ENCODE results near the gene SLC8B1.

SLC8B1 gene

DNA sequence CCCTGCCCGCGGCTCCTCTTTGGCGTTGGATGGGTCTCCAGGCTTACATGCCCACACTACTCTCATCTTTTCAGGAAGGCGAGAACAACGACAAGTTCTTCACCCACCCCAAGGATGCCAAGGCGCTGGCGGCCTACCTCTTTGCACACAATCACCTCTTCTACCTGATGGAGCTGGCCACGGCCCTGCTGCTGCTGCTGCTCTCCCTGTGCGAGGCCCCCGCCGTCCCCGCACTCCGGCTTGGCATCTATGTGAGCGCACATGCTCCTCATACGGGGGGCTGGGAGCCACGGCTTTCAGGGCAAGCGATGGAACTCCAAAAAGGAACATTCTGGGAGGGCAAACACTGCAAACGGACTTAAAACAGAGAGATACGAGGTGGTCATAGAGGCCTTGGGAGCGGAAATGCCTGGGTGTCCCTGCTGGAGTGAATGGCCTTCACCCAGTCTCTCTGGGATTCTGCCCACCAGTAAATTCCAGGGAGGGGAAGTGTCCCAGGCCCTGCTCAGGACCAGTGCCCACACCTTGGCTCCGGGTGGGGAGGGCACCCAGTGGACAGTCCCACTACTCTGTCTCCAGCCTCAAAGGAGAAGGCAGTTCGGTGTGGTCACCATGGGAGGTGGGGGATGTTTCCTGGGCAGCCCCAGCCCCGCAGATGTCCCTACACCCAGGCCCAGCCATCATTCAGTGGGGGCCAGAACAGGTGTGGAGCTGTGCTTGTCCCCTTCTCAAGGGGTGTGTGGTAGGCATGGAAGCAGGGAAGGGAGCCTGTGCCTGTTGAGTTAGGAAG lies 68.6 kb downstream of the SLC8B1 start:
- no peak for DNase-seq

DNA sequence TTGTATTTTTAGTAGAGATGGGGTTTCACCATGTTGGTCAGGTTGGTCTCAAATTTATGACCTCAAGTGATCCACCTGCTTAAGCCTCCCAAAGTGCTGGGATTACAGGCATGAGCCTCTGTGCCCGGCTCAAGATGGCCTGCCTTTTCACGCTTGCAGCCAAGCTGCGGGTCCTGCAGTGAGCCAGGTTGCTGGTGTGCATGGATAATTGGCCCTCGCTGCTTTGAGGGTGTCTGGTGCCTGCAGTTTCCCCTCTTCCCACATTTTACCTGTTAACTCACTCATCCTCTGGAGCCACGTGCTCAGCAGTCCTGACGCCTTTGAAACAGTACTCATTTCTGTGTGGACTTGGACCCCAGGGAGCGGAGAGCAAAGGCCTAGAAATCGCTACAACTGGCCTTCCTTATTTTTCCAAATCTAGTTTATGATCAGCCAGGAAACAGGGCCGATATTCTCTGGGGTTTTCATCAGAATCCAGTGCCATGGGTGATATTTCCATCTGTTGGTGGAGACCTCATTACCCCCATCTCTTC lies 71.4 kb downstream of the SLC8B1 start:
- no peak for DNase-seq

DNA sequence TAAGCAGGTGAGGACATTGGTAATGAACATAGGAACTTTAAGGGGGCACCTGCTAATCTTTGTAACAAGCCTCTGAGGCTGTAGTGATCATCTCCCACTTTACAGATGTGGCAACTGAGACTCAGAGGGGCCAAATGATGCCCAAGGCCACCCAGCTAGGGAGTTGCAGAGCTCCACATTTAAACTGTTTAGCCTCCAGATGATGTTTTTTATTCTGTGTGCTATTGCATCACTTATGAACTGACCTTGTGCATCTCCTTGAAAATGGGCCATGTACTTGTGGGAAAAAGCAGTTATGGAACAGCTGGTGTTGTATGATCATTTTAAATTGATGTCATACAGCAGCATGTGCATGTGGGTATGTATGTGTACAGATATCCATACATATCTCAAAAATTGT lies 72.2 kb downstream of the SLC8B1 start:
- DNase-seq, result no peak

DNA sequence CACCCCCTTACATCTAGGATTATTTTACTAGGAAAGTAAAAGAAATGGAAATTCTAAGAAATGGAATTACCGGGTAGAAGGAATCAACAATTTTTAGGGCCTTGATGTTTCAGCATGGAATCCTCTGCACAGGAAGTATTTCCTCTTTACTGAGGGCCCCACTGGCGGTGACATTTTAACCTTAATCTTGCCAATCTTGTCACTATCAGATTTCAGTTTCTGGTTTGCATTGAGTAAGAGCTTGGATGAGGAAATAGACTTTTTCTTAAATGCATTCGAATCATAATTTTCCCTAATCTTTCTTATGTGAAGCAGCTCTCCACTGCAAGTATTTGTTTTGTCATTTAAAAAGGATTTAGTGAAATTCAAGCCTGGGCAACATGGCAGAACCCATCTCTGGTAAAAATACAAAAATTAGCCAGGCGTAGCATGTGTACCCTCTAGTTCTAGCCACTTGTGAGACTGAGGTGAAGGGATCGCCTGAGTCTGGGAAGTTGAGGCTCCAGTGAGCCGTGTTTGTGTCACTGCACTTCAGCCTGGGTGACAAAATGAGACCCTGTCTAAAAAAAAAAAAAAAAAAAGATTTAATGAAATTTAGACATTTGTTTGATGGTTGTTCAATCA lies 73.0 kb downstream of the SLC8B1 start:
- DNase-seq, result no peak

DNA sequence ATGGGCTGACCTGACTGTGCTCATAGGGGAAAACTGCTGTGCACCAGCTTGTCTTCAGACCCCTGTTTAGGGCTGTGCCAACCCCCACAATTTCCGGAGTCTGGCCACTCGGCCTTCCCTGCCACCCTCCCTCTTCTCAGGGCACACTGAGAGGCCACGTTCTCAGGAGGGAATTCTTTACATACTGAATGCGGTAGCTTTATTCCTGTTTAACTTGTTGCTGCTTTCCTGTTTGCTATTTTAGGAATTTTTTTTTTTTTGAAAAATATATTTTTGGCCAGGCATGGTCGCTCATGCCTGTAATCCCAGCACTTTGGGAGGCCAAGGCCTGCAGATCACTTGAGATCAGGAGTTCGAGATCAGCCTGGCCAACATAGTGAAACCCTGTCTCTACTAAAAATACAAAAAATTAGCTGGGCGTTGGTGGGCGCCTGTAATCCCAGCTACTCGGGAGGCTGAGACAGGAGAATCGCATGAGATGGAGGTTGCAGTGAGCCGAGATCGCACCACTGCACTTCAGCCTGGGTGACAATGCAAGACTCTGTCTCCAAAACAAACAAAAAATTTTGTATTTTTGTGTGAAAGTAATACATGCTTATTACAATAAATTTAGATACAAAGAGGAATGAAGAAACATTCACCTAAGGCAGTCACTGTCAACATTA lies 74.1 kb downstream of the SLC8B1 start:
- no peak for DNase-seq

DNA sequence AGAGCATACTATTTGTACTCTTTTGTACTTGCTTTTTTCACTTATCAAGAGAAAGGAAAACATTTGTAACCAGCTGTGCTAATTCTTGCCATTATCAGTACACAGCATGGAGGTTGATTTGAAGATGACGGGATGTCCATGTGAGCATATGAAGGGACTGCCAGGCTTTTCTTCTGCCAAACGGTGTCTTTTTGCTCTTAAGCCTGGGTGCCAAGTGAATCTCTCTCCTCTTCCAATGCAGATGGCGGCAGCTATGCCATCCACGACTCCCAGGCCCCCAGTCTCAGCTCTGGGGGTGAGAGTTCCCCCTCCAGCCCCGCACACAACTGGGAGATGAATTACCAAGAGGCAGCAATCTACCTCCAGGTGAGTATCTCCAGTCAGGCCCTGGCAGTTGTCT lies 74.8 kb downstream of the SLC8B1 start:
- DNase-seq, result no peak

DNA sequence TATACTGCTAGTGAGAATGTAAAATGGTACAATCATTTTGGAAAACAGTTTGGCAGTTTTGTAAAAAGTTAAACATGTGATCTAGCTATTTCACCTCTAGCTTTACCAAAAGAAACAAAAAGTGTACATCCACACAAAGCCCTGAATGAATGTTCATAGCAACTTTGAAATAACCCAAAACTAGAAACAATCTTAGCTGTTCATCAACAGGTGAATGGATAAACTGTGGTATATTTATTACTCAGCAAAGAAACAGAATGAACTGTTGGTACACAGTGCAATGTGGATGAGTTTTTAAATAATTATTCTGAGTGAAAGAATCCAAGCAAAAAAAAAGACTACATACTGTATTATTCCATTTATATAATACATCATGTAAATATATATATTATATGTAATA lies 77.3 kb downstream of the SLC8B1 start:
- DNase-seq, result no peak

DNA sequence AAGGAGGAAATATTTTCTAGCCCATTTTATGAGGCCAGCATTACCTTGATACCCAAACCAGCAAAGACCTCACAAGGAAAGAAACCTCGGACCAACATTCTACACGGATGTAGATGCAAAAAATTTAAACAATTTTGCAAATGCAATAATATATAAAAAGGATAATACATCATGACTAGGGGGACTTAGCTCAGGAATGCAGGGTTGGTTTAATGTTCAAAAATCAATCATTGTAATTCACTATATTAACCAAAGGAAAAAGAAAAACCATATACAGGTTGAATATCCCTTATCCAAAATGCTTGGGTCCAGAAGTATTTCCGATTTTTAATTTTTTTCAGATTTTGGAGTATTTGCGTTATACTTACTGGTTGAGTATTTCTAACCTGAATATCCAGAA lies 80.6 kb downstream of the SLC8B1 start:
- no peak for DNase-seq

DNA sequence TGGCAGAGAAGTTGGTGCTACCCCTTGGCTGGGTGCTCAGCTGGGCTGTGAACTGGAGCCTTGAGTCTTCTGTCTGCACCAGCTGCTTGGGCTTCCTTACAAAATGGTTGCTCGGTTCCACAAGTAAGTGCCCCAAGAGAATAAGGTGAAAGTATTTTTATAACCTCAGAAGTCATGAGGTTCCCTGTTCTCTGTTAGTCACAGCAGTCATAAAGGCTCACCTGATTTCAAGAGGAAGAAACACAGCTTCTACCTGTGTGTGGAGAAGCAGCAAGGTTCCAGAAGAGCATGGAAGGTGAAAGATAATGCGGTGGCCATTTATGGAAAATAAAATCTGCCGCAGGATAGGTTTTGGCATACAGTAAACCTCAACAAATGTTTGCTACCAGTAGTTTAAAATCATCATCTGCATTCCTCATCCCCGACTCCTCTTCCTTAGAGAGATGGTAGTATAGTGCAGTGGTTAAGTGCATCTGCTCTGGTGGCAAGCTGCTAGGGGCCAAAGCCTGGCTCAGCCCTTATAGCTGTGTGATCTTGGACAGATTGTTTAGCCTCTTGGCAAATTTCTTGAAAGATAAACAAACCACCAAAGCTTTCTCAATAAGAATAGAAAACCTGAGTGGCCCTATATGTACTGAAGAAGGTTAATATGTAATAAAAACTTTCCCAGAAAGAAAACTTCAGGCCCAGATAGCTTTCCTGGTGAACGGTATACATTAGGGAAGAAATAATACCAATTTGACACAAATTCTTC lies 81.2 kb downstream of the SLC8B1 start:
- DNase-seq, result no peak

DNA sequence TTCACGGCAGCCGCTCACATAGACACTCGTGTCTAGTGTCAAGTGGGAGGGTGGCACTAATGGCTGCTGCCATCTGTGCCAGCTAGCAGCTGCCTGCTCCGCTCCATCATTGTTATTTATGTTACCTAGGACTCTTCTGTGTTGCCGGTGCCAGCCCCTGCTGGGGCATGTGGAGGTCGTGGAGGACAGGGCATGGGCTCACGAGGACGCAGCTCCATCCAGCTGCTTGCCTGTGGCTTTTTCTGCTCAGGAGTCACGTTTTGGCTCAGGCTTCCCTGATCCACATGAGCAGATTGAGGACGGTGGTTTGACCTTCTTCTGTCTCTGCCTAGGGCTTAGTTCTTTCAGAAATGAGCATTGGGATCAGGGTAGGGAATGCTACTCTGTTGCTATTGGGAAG lies 82.4 kb downstream of the SLC8B1 start:
- DNase-seq, result no peak

DNA sequence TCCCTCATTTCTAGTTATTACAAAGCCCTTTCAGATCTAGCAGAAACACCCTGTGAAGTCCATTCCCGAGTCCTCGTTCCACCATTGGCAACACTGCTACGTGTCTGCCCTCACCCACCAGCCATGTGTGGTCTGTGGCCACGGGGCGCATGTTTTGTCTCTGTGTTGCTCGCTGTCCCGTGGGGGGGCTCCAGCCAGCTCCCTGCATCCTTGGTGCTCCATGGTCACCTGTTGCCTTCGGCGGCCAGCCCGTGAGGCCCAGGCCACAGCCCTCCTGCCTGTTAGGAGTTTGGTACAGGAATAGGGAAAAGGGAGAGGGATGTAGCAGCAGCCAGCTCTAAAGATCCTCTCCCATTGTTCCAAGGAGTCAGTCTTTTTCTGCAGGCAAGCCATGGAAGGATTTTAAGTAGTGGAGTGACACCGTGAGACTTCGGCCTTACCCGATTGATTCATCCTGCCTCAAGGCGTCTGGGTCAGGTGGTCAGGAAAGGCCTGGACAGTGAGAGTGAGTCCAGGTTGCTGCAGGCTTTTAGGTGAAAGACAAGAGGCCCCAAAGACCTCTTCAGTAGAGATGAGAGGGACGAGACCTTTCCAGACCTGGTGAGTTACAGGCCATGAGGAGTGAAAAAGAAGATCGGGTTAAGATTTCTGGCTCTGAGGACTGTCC lies 83.4 kb downstream of the SLC8B1 start:
- no peak for DNase-seq

DNA sequence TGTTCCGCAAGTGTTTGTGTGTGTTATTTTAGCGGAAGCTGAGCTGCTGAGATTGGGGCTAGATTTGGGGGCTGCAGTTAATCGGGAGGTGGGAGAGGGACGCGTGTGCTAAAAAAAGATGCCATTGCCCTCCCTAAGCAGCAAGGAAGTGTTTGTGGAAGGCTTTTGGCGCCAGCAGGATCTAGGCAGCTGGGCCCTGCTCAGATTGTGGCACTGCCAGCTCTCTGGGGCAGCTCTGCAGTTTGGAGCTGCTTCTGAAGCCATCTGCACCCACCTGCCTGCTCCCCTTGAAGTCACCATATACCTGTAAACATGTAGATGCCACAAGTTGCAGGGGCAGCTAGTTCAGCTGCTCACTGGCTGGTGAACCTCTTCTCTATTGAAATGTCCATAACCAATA lies 84.9 kb downstream of the SLC8B1 start:
- no peak for DNase-seq

DNA sequence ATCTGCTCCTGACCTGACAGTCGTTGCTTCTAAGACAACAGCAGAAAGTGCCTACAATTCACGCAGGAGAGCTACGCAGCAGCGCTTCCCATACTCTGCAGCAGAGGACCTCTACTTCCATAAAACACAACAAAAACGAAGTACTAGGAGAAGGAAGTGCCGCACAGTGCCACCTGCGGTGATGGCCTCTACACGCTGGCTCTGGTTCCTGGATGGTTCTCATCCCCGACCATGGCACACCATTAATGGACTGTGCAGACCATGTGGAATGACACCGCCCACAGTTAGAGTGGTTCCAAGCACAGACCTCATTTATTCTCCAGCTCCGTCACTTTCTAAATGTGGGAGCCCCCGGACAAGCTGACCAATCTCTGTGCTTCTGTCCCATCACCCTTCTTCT lies 85.4 kb downstream of the SLC8B1 start:
- DNase-seq, result no peak

DNA sequence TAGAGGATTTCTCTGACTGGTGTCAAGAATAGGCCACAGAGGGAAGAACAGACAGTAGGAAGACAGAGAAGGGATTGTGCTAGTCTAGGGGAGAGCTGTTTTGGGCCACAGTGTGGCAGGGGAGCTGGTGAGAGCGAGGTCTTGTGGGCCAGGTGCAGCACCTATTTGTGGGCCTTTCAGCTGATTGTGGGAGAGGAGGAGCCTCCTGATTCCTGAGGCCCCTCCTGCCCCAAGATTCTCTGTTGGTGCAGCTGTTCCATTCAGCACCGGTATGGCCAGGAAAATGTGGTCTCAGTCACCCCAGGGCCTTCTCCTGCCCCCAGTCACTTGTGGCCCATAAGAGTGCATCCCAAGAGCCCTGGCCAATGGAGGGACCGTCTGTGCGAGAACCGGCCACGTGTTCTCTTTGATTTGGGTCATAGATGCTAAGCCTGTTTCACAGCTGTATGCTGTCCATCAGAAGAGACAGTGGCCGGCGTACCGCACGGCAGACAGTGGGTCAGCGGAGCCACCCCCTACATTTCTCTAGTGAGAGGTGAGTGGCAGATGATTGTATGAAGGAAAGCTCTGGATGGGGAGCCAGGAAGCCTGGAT lies 86.0 kb downstream of the SLC8B1 start:
- DNase-seq, result no peak

Measured in SHP77 (cell line).